Astrocyte (in vitro differentiated cells and primary cell): ENCODE data around the gene EIF3F. TPM values are rescaled to one million over a fixed set of nuclear protein-coding genes. Genes with fewer than 3 reads are reported as not detected.

Experiments used
- DNase-seq: peaks from one replicate; pipeline ENCODE4 v3.0.0-alpha.2; 2010; ENCODE audit warnings: low read depth
- FAIRE-seq: peaks from 2 replicates; lab custom pipeline; 2011; peaks lifted over from hg19 to GRCh38; lab: Jason Lieb, UNC
- H2AFZ ChIP-seq: 2 replicates; pipeline ENCODE4 v1.6.0; 2012; ENCODE audit warnings: low read depth, low read length, inconsistent platforms
- H3K27ac ChIP-seq: 2 replicates; pipeline ENCODE4 v1.5.1; 2011; ENCODE audit warnings: low read depth, low read length, inconsistent platforms
- H3K27me3 ChIP-seq: 2 replicates; pipeline ENCODE4 v1.6.0; 2011; ENCODE audit warnings: low read length, inconsistent platforms; ENCODE audit not compliant: insufficient read depth
- H3K36me3 ChIP-seq: 2 replicates; pipeline ENCODE4 v1.5.1; 2011; ENCODE audit warnings: low read length, inconsistent platforms; ENCODE audit not compliant: insufficient read depth
- H3K4me1 ChIP-seq: 2 replicates; pipeline ENCODE4 v1.5.1; 2011; ENCODE audit warnings: low read length, inconsistent platforms; ENCODE audit not compliant: insufficient read depth
- H3K4me2 ChIP-seq: 2 replicates; pipeline ENCODE4 v1.6.0; 2012; ENCODE audit warnings: low read length, inconsistent platforms
- H3K4me3 ChIP-seq: 2 replicates; pipeline ENCODE4 v1.5.1; 2011; ENCODE audit warnings: low read depth, mild to moderate bottlenecking, low read length, inconsistent platforms; ENCODE audit not compliant: insufficient read depth
- H3K79me2 ChIP-seq: 2 replicates; pipeline ENCODE4 v1.6.0; 2012; ENCODE audit warnings: mild to moderate bottlenecking, low read length, inconsistent platforms; ENCODE audit not compliant: insufficient read depth
- H3K9ac ChIP-seq: 2 replicates; pipeline ENCODE4 v1.6.0; 2012; ENCODE audit warnings: mild to moderate bottlenecking, low read length, inconsistent platforms
- H3K9me3 ChIP-seq: 2 replicates; pipeline ENCODE4 v1.5.1; 2012; ENCODE audit warnings: low read depth, mild to moderate bottlenecking, low read length, inconsistent platforms; ENCODE audit not compliant: insufficient read depth
- H4K20me1 ChIP-seq: 2 replicates; pipeline ENCODE4 v1.6.0; 2012; ENCODE audit warnings: low read length, inconsistent platforms; ENCODE audit not compliant: insufficient read depth
- H3K27ac Mint-ChIP-seq: one replicate; pipeline ENCODE4 v1.8.0; 2021; ENCODE audit warnings: mild to moderate bottlenecking, mixed read lengths; ENCODE audit not compliant: unreplicated experiment
- H3K27me3 Mint-ChIP-seq: one replicate; pipeline ENCODE4 v1.8.0; 2021; ENCODE audit warnings: low read depth, mixed read lengths; ENCODE audit not compliant: unreplicated experiment
- H3K36me3 Mint-ChIP-seq: one replicate; pipeline ENCODE4 v1.8.0; 2021; ENCODE audit warnings: low read depth, mixed read lengths; ENCODE audit not compliant: unreplicated experiment
- H3K4me1 Mint-ChIP-seq: one replicate; pipeline ENCODE4 v1.8.0; 2021; ENCODE audit warnings: low read depth, mixed read lengths; ENCODE audit not compliant: unreplicated experiment
- H3K4me3 Mint-ChIP-seq: one replicate; pipeline ENCODE4 v1.8.0; 2021; ENCODE audit warnings: mild to moderate bottlenecking, moderate library complexity, mixed read lengths; ENCODE audit not compliant: unreplicated experiment
- H3K9me3 Mint-ChIP-seq: one replicate; pipeline ENCODE4 v1.8.0; 2021; ENCODE audit warnings: mild to moderate bottlenecking, mixed read lengths; ENCODE audit not compliant: unreplicated experiment
- CTCF ChIP-seq: IDR thresholded peaks from 2 replicates; pipeline ENCODE4 v1.5.1; 2011; ENCODE audit warnings: low read depth, mild to moderate bottlenecking, inconsistent platforms, low read length, moderate library complexity; ENCODE audit not compliant: insufficient read depth
- EZH2 ChIP-seq: IDR thresholded peaks from 2 replicates; pipeline ENCODE4 v1.6.1; 2012; ENCODE audit warnings: mild to moderate bottlenecking, low read length, inconsistent platforms; ENCODE audit not compliant: insufficient read depth
- total RNA-seq: library from RNA; stranded (reverse); gene quantifications from 2 replicates; pipeline ENCODE4 v1.2.1, GENCODE V29; 2021

The EIF3F gene
- total RNA-seq, 1 donor from 2014 or later, result 260 TPM

- H3K9me3 Mint-ChIP-seq, result no peaks in the 10 kb centered on the region
- FAIRE-seq, result no peak
- TF ChIP-seq CTCF (no peak), EZH2 (no peak)
- Histone ChIP-seq H2AFZ (no peak overlapping the region), H3K4me1 (no peaks in the 10 kb centered on the region), H4K20me1 (peaks cover 2% of the 10 kb centered on the region), H3K79me2 (no peaks in the 10 kb centered on the region), H3K27ac (no peak overlapping the region), H3K9ac (no peak overlapping the region), H3K4me3 (no peak overlapping the region), H3K4me2 (no peak overlapping the region), H3K27me3 (no peaks in the 10 kb centered on the region), H3K36me3 (peaks cover 37% of the 10 kb centered on the region), H3K9me3 (no peaks in the 10 kb centered on the region)
- no peak overlapping the region for H3K27ac Mint-ChIP-seq
- H3K36me3 Mint-ChIP-seq, result peaks cover 11% of the 10 kb centered on the region
- H3K4me1 Mint-ChIP-seq, result no peaks in the 10 kb centered on the region
- DNase-seq, result no peak
- no peak overlapping the region for H3K4me3 Mint-ChIP-seq
- H3K27me3 Mint-ChIP-seq, result peaks cover 3% of the 10 kb centered on the region
Measured at GRCh38 chr11:7999795-8000194, 12.7 kb downstream of the EIF3F start.

- no peaks in the 10 kb centered on the region for H3K4me1 Mint-ChIP-seq
- FAIRE-seq (no peak), DNase-seq (no peak)
- H3K27ac ChIP-seq, result no peak overlapping the region
- H2AFZ ChIP-seq, result no peak overlapping the region
- H3K27ac Mint-ChIP-seq, result no peak overlapping the region
- no peaks in the 10 kb centered on the region for H3K79me2 ChIP-seq
- H3K4me2 ChIP-seq, result no peak overlapping the region
- peaks cover 7% of the 10 kb centered on the region for H3K27me3 Mint-ChIP-seq
- H3K4me3 Mint-ChIP-seq, result no peak overlapping the region
- no peaks in the 10 kb centered on the region for H3K9me3 ChIP-seq
- H4K20me1 ChIP-seq, result no peaks in the 10 kb centered on the region
- no peak for TF ChIP-seq CTCF
- TF ChIP-seq EZH2, result no peak
- no peaks in the 10 kb centered on the region for H3K4me1 ChIP-seq
- no peak overlapping the region for H3K4me3 ChIP-seq
- H3K9me3 Mint-ChIP-seq, result no peaks in the 10 kb centered on the region
- no peaks in the 10 kb centered on the region for H3K27me3 ChIP-seq
- peaks cover 32% of the 10 kb centered on the region for H3K36me3 ChIP-seq
- H3K9ac ChIP-seq, result no peak overlapping the region
- peaks cover 8% of the 10 kb centered on the region for H3K36me3 Mint-ChIP-seq
Measured at GRCh38 chr11:8000390-8000789, 13.3 kb downstream of the EIF3F start.

- H3K36me3 ChIP-seq, result peaks cover 10% of the 10 kb centered on the region
- H3K9me3 Mint-ChIP-seq, result no peaks in the 10 kb centered on the region
- H3K9ac ChIP-seq, result no peak overlapping the region
- TF ChIP-seq EZH2, result no peak
- no peak for TF ChIP-seq CTCF
- no peaks in the 10 kb centered on the region for H4K20me1 ChIP-seq
- H3K4me3 ChIP-seq, result no peak overlapping the region
- H3K27me3 ChIP-seq, result no peaks in the 10 kb centered on the region
- no peak overlapping the region for H2AFZ ChIP-seq
- no peak for FAIRE-seq
- H3K27ac Mint-ChIP-seq, result no peak overlapping the region
- no peak overlapping the region for H3K4me2 ChIP-seq
- H3K79me2 ChIP-seq, result no peaks in the 10 kb centered on the region
- no peak for DNase-seq
- H3K27ac ChIP-seq, result no peak overlapping the region
- no peaks in the 10 kb centered on the region for H3K4me1 Mint-ChIP-seq
- H3K4me1 ChIP-seq, result no peaks in the 10 kb centered on the region
- H3K27me3 Mint-ChIP-seq, result peaks cover 7% of the 10 kb centered on the region
- H3K9me3 ChIP-seq, result no peaks in the 10 kb centered on the region
- H3K4me3 Mint-ChIP-seq, result no peak overlapping the region
- H3K36me3 Mint-ChIP-seq, result no peaks in the 10 kb centered on the region
Measured at GRCh38 chr11:8002676-8003075, 15.5 kb downstream of the EIF3F start.
